HepG2 (cell line): ENCODE data around the gene TMEM86B. TPM values are rescaled to one million over a fixed set of nuclear protein-coding genes. Genes with fewer than 3 reads are reported as not detected.

Experiments
- HNF1A ChIP-seq, 2 experiments: sonication (generic) in 1 of 2; formaldehyde crosslinking in 1 of 2; IDR thresholded peaks; 2 replicates each; pipeline versions ENCODE4 v1.4.0 to v1.6.1; 2016 to 2020; ENCODE audit warnings: borderline replicate concordance in 1 of 2, low read depth in 1 of 2, mild to moderate bottlenecking in 1 of 2, missing genetic modification reagents in 1 of 2
- HOXA9 ChIP-seq: sonication (generic); formaldehyde crosslinking; IDR thresholded peaks from 2 replicates; pipeline ENCODE4 v1.8.1; 2022; ENCODE audit warnings: missing genetic modification reagents, mild to moderate bottlenecking, moderate library complexity, borderline replicate concordance
- MED13 ChIP-seq: sonication (generic); formaldehyde crosslinking; IDR thresholded peaks from 2 replicates; pipeline ENCODE4 v1.5.0; 2020; ENCODE audit warnings: missing genetic modification reagents
- MLLT10 ChIP-seq: sonication (generic); formaldehyde crosslinking; IDR thresholded peaks from 2 replicates; pipeline ENCODE4 v1.4.0; 2020; ENCODE audit warnings: missing genetic modification reagents
- MZF1 ChIP-seq: sonication (generic); formaldehyde crosslinking; IDR thresholded peaks from 2 replicates; pipeline ENCODE4 v1.8.1; 2023; ENCODE audit warnings: mild to moderate bottlenecking, missing genetic modification reagents, borderline replicate concordance
- NFIB ChIP-seq: sonication (generic); formaldehyde crosslinking; IDR thresholded peaks from 2 replicates; pipeline ENCODE4 v1.9.0; 2021; ENCODE audit warnings: missing genetic modification reagents, mild to moderate bottlenecking, borderline replicate concordance
- SMYD3 ChIP-seq: sonication (generic); formaldehyde crosslinking; IDR thresholded peaks from 2 replicates; pipeline ENCODE4 v1.8.1; 2023; ENCODE audit warnings: mild to moderate bottlenecking, missing genetic modification reagents
- THAP11 ChIP-seq: IDR thresholded peaks from 2 replicates; pipeline ENCODE4 v1.6.1; 2016; ENCODE audit warnings: missing biosample characterization, missing genetic modification reagents
- ZKSCAN1 ChIP-seq: fragments of 150-350 bp; IDR thresholded peaks from 2 replicates; pipeline ENCODE4 v1.6.1; 2014; ENCODE audit warnings: low read length
- ZNF275 ChIP-seq: sonication (generic); formaldehyde crosslinking; IDR thresholded peaks from 2 replicates; pipeline ENCODE4 v1.8.0; 2022; ENCODE audit warnings: missing genetic modification reagents, mild to moderate bottlenecking, inconsistent platforms, borderline replicate concordance
- ZNF292 ChIP-seq: sonication (generic); formaldehyde crosslinking; IDR thresholded peaks from 2 replicates; pipeline ENCODE4 v1.8.1; 2022; ENCODE audit warnings: mild to moderate bottlenecking, low read depth, missing genetic modification reagents, borderline replicate concordance
- ZNF343 ChIP-seq: sonication (generic); formaldehyde crosslinking; IDR thresholded peaks from 2 replicates; pipeline ENCODE4 v1.4.0; 2020; ENCODE audit warnings: mild to moderate bottlenecking, missing genetic modification reagents
- ZNF543 ChIP-seq: sonication (generic); formaldehyde crosslinking; IDR thresholded peaks from 2 replicates; pipeline ENCODE4 v1.4.0; 2020; ENCODE audit warnings: mild to moderate bottlenecking, missing genetic modification reagents
- ZNF616 ChIP-seq: sonication (generic); formaldehyde crosslinking; IDR thresholded peaks from 2 replicates; pipeline ENCODE4 v1.5.0; 2020; ENCODE audit warnings: low read depth, mild to moderate bottlenecking, missing genetic modification reagents
- ZNF709 ChIP-seq: sonication (generic); formaldehyde crosslinking; IDR thresholded peaks from 2 replicates; pipeline ENCODE4 v1.5.0; 2020; ENCODE audit warnings: mild to moderate bottlenecking, missing genetic modification reagents
- ZSCAN31 ChIP-seq: sonication (generic); formaldehyde crosslinking; IDR thresholded peaks from 2 replicates; pipeline ENCODE4 v1.5.0; 2020; ENCODE audit warnings: low read depth, mild to moderate bottlenecking, missing genetic modification reagents
- polyA plus RNA-seq, 8 experiments: library from polyadenylated mRNA; depleted of rRNA in 3 of 8; stranded (reverse) in 7 of 8; unstranded in 1 of 8; fragments of >200 nt; fragmentation: Illumina TruSeq in 4 of 8; extraction: Trizol in 4 of 8; gene quantifications; 2 replicates each; pipeline versions ENCODE4 v1.2.1 to v1.2.3, GENCODE V29; 2011 to 2016; ENCODE audit warnings: low read depth in 4 of 8, missing spikeins in 1 of 8, mixed read lengths in 1 of 8; ENCODE audit not compliant: insufficient read depth in 1 of 8
- total RNA-seq, 5 experiments: library from RNA; depleted of rRNA; stranded (reverse); fragments of >200 nt; fragmentation: Illumina TruSeq; extraction: Trizol; gene quantifications; 2 replicates each; pipeline ENCODE4 v1.2.3, GENCODE V29; 2016; ENCODE audit warnings: low read depth in 1 of 5

TMEM86B gene
- total and polyA plus RNA-seq, 2 of the 13 experiments (the other 11 are each of a cell fraction or from before 2014, with no cell fraction given), result 7.7 to 9.6 TPM

DNA sequence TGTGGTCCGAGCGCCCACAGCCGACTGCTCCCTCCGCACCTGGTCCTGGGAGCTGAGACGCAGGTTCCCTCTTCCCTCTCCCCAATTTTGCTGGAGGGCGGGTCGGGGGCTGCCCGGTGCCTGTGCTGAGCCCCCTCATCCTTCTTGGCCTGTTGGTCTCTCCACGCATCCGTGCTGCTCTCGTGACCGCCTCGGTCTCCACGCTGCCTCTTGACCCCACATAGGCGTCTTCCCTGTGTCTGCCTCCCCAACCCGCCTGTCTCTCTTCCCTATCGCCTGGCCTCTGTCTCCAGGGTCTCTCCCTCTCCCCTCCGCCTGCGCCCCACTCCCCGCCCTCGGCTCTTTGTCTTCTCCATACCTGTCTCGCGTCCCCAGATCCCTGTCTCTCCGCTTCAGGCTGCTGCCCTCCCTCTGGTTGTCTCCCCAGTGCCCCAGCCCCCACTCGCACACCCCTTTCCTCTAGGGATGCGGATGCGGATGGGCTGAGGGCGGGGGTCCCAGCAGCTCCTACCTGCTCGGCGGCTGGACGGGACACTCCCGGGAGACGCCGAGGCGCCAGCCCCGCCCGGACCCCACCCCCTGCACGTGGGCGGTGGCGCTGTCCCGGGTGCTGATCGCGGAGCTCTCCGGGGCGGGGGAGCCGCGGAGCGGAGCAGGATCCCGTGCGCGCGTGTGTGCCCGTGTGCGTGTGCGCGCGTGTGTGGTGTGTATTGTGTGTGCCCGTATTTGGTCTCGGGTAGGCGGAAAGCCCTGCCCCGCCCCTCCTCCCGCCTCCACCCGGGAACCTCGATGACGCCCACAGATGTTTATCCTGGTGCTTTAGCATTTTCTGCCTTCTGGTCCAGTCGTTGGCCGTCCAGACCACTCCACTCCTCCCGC is 48.7 kb downstream of the TMEM86B start, which contains the start of gene SYT5 (continued):
- no peak; the same call in 1 of the 2 replicates for TF ChIP-seq HOXA9
- no peak for TF ChIP-seq ZNF275 (CRISPR knock-in tag)
- TF ChIP-seq MZF1, result no peak
- TF ChIP-seq ZNF292 (CRISPR knock-in tag), result no peak
- no peak for TF ChIP-seq MLLT10 (CRISPR knock-in tag)
- no peak for TF ChIP-seq MED13
- TF ChIP-seq ZKSCAN1, result no peak
- TF ChIP-seq SMYD3 (CRISPR knock-in tag), result no peak
- TF ChIP-seq THAP11, result peak; percentile 50; the same call in 1 of the 2 replicates
- no peak for TF ChIP-seq ZNF343 (CRISPR knock-in tag)
- no peak for TF ChIP-seq ZNF709 (CRISPR knock-in tag)
- no peak for TF ChIP-seq ZNF543
- no peak for TF ChIP-seq HNF1A (IDR thresholded peaks at IDR 0.05; ENCODE audit: low read depth)
- TF ChIP-seq HNF1A (CRISPR knock-in tag; IDR thresholded peaks at IDR 0.05; ENCODE audit: borderline replicate concordance), result no peak
- no peak for TF ChIP-seq ZNF616
- 0 out of 2 replicates have a peak, but pooled peaks have one; percentile 31 for TF ChIP-seq ZSCAN31 (CRISPR knock-in tag)
- no peak for TF ChIP-seq NFIB (CRISPR knock-in tag)
